Neuronal stem cell (in vitro differentiated cells): ENCODE measurements around the gene TEX261. TPM values are rescaled to one million over a fixed set of nuclear protein-coding genes. Genes with fewer than 3 reads are reported as not detected.

Experiments used
- small RNA-seq: library from polyadenylated mRNA; stranded (forward); fragments of <200 nt; extraction: miRNeasy Mini kit (QIAGEN cat#:217004); gene quantifications from one replicate; pipeline ENCODE3, GENCODE V24; 2013; ENCODE audit not compliant: insufficient read depth

TEX261 gene

Small RNAs within 50 kb of the gene (small RNA-seq; reads per million reads assigned to genes)
- not detected for gene RN7SL160P
